ENCODE results near the gene CPN1. TPM values are rescaled to one million over a fixed set of nuclear protein-coding genes. Genes with fewer than 3 reads are reported as not detected.

Gene CPN1
- polyA plus RNA-seq, 1 donor (not counting 4 experiments of a cell fraction or from before 2014, with no cell fraction given), result not detected

DNA sequence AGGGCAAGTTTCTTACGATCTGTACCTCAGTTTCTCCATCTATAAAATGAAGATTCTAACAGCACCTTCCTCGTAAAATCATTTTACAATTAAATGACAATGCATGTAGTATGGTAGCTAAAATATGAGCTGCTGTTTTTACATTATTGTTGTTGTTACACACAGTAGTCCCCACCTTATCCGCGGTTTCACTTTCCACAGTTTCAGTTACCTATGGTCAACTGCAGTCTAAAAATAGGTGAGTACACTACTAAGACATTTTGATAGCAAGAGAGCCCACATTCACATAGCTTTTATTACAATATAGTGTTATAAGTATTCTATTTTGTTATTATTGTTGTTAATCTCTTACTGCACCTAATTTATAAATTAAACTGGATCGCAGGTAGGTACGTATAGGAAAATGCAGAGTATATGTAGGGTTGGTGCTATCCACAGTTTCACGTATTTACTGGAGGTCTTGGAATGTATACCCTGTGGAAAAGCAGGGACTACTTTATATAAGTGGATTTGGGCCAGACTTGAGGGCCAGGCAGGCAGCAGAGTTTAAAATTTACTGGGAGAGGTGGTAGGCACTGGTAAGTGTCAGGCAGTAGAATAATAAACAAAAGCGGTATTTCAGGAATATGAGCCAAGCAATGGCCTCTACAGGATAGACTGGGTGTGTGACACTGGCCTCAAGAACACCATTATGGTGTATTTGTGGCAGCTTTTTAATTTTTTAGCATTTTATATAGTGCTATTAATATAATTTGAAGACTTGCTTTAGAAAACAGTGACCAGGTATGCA lies 82.2 kb downstream of the CPN1 start:
- H3K4me1 ChIP-seq (ENCODE audit: control insufficient read depth, extremely low read depth, insufficient read depth, low read length), result peaks cover 30% of the 10 kb centered on the region
- FAIRE-seq (no peak), DNase-seq (ENCODE audit: low read depth, low spot score) (no peak)
- no peaks in the 10 kb centered on the region for H3K27me3 ChIP-seq (ENCODE audit: control insufficient read depth, extremely low read depth, insufficient read depth, low read length)
- H2AFZ ChIP-seq (ENCODE audit: control insufficient read depth, low read length), result no peak overlapping the region
- peaks cover 5 to 8% of the 10 kb centered on the region in 2 experiments for H3K36me3 ChIP-seq (ENCODE audit: control insufficient read depth in 2 of 2, extremely low read depth in 1 of 2, insufficient read depth in 2 of 2, low read length in 2 of 2)
- TF ChIP-seq EZH2 (IDR thresholded peaks at IDR 0.05; ENCODE audit: low read length), result no peak
- TF ChIP-seq, protein P1, sequence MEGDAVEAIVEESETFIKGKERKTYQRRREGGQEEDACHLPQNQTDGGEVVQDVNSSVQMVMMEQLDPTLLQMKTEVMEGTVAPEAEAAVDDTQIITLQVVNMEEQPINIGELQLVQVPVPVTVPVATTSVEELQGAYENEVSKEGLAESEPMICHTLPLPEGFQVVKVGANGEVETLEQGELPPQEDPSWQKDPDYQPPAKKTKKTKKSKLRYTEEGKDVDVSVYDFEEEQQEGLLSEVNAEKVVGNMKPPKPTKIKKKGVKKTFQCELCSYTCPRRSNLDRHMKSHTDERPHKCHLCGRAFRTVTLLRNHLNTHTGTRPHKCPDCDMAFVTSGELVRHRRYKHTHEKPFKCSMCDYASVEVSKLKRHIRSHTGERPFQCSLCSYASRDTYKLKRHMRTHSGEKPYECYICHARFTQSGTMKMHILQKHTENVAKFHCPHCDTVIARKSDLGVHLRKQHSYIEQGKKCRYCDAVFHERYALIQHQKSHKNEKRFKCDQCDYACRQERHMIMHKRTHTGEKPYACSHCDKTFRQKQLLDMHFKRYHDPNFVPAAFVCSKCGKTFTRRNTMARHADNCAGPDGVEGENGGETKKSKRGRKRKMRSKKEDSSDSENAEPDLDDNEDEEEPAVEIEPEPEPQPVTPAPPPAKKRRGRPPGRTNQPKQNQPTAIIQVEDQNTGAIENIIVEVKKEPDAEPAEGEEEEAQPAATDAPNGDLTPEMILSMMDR (optimal IDR thresholded peaks at IDR 0.05 in 1 of 3, IDR thresholded peaks at IDR 0.05 in 1 of 3, conservative IDR thresholded peaks at IDR 0.05 in 1 of 3; ENCODE audit: extremely low read depth in 1 of 3, insufficient read depth in 2 of 3, low read length in 3 of 3), result no peak
- H3K4me3 ChIP-seq (ENCODE audit: control insufficient read depth in 2 of 3, extremely low read depth in 1 of 3, insufficient read depth in 2 of 3, low read depth in 1 of 3, low read length in 3 of 3), result no peak overlapping the region
- dilution Hi-C loops (cut with MboI; ENCODE audit: extremely low pct_ligation_motif_present, low sequenced_read_pairs), result no loop called here
- no peaks in the 10 kb centered on the region for H4K20me1 ChIP-seq (ENCODE audit: control insufficient read depth, extremely low read depth, insufficient read depth, low read length)
- no peak overlapping the region for H3K9ac ChIP-seq (ENCODE audit: control insufficient read depth, extremely low read depth, insufficient read depth, low read length)
- H3K27ac ChIP-seq (ENCODE audit: control insufficient read depth, insufficient read depth, low read length), result no peak overlapping the region
- H3K4me2 ChIP-seq (ENCODE audit: control insufficient read depth, extremely low read depth, insufficient read depth, low read depth, low read length), result no peak overlapping the region
- peaks cover 97% of the 10 kb centered on the region for H3K79me2 ChIP-seq (ENCODE audit: control insufficient read depth, insufficient read depth, low read length)
- H3K9me1 ChIP-seq (ENCODE audit: control insufficient read depth, extremely low read depth, insufficient read depth, low read length), result no peaks in the 10 kb centered on the region
- H3K9me3 ChIP-seq (ENCODE audit: control insufficient read depth, low read depth, low read length), result no peaks in the 10 kb centered on the region

DNA sequence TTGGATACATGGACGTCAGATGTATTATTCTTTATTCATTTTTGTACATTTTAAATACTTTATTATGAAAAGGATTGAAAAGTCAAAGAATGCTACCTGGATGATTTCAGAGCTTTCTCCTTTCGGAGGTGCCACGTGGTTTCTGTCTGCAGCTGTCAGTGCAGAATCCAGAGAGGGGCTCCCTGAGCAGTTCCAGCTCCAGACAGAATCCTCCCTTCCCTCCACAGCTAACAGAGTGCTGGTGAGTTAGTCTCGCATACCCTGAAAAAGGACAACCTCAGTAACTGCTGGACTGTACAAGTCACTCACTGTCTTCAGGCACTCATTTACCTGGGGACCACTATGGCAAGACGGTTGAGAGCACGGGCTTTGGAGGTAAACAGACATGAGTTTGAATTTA lies 82.8 kb downstream of the CPN1 start:
- Histone ChIP-seq H3K9me3 (ENCODE audit: control insufficient read depth, low read depth, low read length) (no peaks in the 10 kb centered on the region), H3K27ac (ENCODE audit: control insufficient read depth, insufficient read depth, low read length) (no peak overlapping the region), H2AFZ (ENCODE audit: control insufficient read depth, low read length) (no peak overlapping the region), H3K4me3 (ENCODE audit: control insufficient read depth in 2 of 3, extremely low read depth in 1 of 3, insufficient read depth in 2 of 3, low read depth in 1 of 3, low read length in 3 of 3) (no peak overlapping the region), H3K4me2 (ENCODE audit: control insufficient read depth, extremely low read depth, insufficient read depth, low read depth, low read length) (no peak overlapping the region), H3K79me2 (ENCODE audit: control insufficient read depth, insufficient read depth, low read length) (peaks cover 97% of the 10 kb centered on the region), H3K27me3 (ENCODE audit: control insufficient read depth, extremely low read depth, insufficient read depth, low read length) (no peaks in the 10 kb centered on the region), H3K9me1 (ENCODE audit: control insufficient read depth, extremely low read depth, insufficient read depth, low read length) (no peaks in the 10 kb centered on the region), H3K36me3 (ENCODE audit: control insufficient read depth in 2 of 2, extremely low read depth in 1 of 2, insufficient read depth in 2 of 2, low read length in 2 of 2) (peaks cover 5 to 8% of the 10 kb centered on the region in 2 experiments), H3K4me1 (ENCODE audit: control insufficient read depth, extremely low read depth, insufficient read depth, low read length) (peaks cover 33% of the 10 kb centered on the region), H3K9ac (ENCODE audit: control insufficient read depth, extremely low read depth, insufficient read depth, low read length) (no peak overlapping the region), H4K20me1 (ENCODE audit: control insufficient read depth, extremely low read depth, insufficient read depth, low read length) (no peaks in the 10 kb centered on the region)
- DNase-seq (ENCODE audit: low read depth, low spot score), result no peak
- dilution Hi-C loops (cut with MboI; ENCODE audit: extremely low pct_ligation_motif_present, low sequenced_read_pairs), result no loop called here
- TF ChIP-seq, protein P1 (optimal IDR thresholded peaks at IDR 0.05 in 1 of 3, IDR thresholded peaks at IDR 0.05 in 1 of 3, conservative IDR thresholded peaks at IDR 0.05 in 1 of 3; ENCODE audit: extremely low read depth in 1 of 3, insufficient read depth in 2 of 3, low read length in 3 of 3), result no peak
- TF ChIP-seq EZH2 (IDR thresholded peaks at IDR 0.05; ENCODE audit: low read length), result no peak
- FAIRE-seq, result no peak

Measured in keratinocyte (primary cell).